ENCODE results near the gene GPC5.

The GPC5 gene

GRCh38 chr13:91632086-91632485 is 233.7 kb downstream of the GPC5 start:
- Histone ChIP-seq H3K27me3 (no peaks in the 10 kb centered on the region), H3K36me3 (no peaks in the 10 kb centered on the region), H3K27ac (no peak overlapping the region), H3K4me3 (no peak overlapping the region), H3K4me1 (no peaks in the 10 kb centered on the region), H3K9me3 (no peaks in the 10 kb centered on the region)
- no peak for TF ChIP-seq CTCF (IDR thresholded peaks at IDR 0.05)
- intact Hi-C loops (cut with DNase I; ENCODE audit: low total_unique reads), result no loop called here
- DNase-seq, result no peak

- H3K27ac ChIP-seq, result no peak overlapping the region
- intact Hi-C loops (cut with DNase I; ENCODE audit: low total_unique reads), result no loop called here
- no peak for DNase-seq
- H3K4me3 ChIP-seq, result no peak overlapping the region
- no peaks in the 10 kb centered on the region for H3K9me3 ChIP-seq
- H3K36me3 ChIP-seq, result no peaks in the 10 kb centered on the region
- H3K4me1 ChIP-seq, result no peaks in the 10 kb centered on the region
- H3K27me3 ChIP-seq, result no peaks in the 10 kb centered on the region
- no peak for TF ChIP-seq CTCF (IDR thresholded peaks at IDR 0.05)
These were observed 240.9 kb downstream of the GPC5 start for GRCh38 chr13:91639330-91639729.

- H3K27ac ChIP-seq, result no peak overlapping the region
- TF ChIP-seq CTCF (IDR thresholded peaks at IDR 0.05), result no peak
- H3K4me3 ChIP-seq, result no peak overlapping the region
- intact Hi-C loops (cut with DNase I; ENCODE audit: low total_unique reads), result no loop called here
- no peak for DNase-seq
- H3K36me3 ChIP-seq, result no peaks in the 10 kb centered on the region
- H3K9me3 ChIP-seq, result no peaks in the 10 kb centered on the region
- no peaks in the 10 kb centered on the region for H3K27me3 ChIP-seq
- no peaks in the 10 kb centered on the region for H3K4me1 ChIP-seq
These were observed 245.0 kb downstream of the GPC5 start for GRCh38 chr13:91643394-91643793.

- no peak for DNase-seq
- Histone ChIP-seq H3K9me3 (no peaks in the 10 kb centered on the region), H3K27ac (no peak overlapping the region), H3K4me3 (no peak overlapping the region), H3K36me3 (no peaks in the 10 kb centered on the region), H3K4me1 (no peaks in the 10 kb centered on the region), H3K27me3 (no peaks in the 10 kb centered on the region)
- no peak for TF ChIP-seq CTCF (IDR thresholded peaks at IDR 0.05)
- intact Hi-C loops (cut with DNase I; ENCODE audit: low total_unique reads), result no loop called here
These were observed 246.4 kb downstream of the GPC5 start for GRCh38 chr13:91644806-91645205.

- no peak for DNase-seq
- TF ChIP-seq CTCF (IDR thresholded peaks at IDR 0.05), result no peak
- Histone ChIP-seq H3K4me1 (no peaks in the 10 kb centered on the region), H3K36me3 (no peaks in the 10 kb centered on the region), H3K9me3 (no peaks in the 10 kb centered on the region), H3K27ac (no peak overlapping the region), H3K27me3 (no peaks in the 10 kb centered on the region), H3K4me3 (no peak overlapping the region)
- intact Hi-C loops (cut with DNase I; ENCODE audit: low total_unique reads), result no loop called here
These were observed 249.1 kb downstream of the GPC5 start for GRCh38 chr13:91647361-91647990.

- DNase-seq, result no peak
- no peaks in the 10 kb centered on the region for H3K36me3 ChIP-seq
- no peak overlapping the region for H3K4me3 ChIP-seq
- H3K4me1 ChIP-seq, result no peaks in the 10 kb centered on the region
- no peak overlapping the region for H3K27ac ChIP-seq
- TF ChIP-seq CTCF (IDR thresholded peaks at IDR 0.05), result no peak
- H3K9me3 ChIP-seq, result no peaks in the 10 kb centered on the region
- H3K27me3 ChIP-seq, result no peaks in the 10 kb centered on the region
- intact Hi-C loops (cut with DNase I; ENCODE audit: low total_unique reads), result no loop called here
These were observed 249.6 kb downstream of the GPC5 start for GRCh38 chr13:91648012-91648411.

All from tibial artery (tissue), 4 donors.